B cell (primary cell): ENCODE results near the gene RPA1.

ENCODE experiments used
- EZH2 ChIP-seq: IDR thresholded peaks from 2 replicates; pipeline ENCODE4 v1.6.1; 2012; ENCODE audit warnings: borderline replicate concordance, low read depth, mild to moderate bottlenecking, moderate library complexity, low read length; ENCODE audit not compliant: insufficient read depth, poor library complexity, severe bottlenecking
- TF ChIP-seq, protein P1 (sequence below): fragments of 200-600 bp; IDR thresholded peaks from one replicate; pipeline ENCODE4 v1.8.0; 2022; ENCODE audit warnings: antibody characterized with exemption, mild to moderate bottlenecking

DNA sequence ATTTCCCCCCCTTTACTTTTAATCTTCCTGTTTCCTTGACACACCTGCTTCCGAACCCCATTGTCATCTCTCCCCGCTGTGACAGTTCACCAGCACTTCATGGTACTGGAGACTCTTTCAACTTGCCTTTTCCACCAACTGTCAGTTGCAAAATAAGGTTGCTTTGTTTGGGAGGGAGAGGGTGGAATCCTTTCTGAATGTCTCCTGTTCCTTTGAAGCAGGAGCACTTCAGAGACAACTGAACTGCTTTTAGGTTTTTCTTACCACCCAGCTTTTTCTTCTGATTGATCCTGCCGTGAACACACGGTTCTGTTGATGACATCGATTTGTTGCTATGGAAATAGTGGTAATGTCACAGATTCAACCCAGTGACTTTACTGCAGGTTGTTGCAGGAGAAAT lies 42.0 kb downstream of the RPA1 start:
- TF ChIP-seq, protein P1, sequence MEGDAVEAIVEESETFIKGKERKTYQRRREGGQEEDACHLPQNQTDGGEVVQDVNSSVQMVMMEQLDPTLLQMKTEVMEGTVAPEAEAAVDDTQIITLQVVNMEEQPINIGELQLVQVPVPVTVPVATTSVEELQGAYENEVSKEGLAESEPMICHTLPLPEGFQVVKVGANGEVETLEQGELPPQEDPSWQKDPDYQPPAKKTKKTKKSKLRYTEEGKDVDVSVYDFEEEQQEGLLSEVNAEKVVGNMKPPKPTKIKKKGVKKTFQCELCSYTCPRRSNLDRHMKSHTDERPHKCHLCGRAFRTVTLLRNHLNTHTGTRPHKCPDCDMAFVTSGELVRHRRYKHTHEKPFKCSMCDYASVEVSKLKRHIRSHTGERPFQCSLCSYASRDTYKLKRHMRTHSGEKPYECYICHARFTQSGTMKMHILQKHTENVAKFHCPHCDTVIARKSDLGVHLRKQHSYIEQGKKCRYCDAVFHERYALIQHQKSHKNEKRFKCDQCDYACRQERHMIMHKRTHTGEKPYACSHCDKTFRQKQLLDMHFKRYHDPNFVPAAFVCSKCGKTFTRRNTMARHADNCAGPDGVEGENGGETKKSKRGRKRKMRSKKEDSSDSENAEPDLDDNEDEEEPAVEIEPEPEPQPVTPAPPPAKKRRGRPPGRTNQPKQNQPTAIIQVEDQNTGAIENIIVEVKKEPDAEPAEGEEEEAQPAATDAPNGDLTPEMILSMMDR, result no peak
- no peak for TF ChIP-seq EZH2
